Vagina (tissue), 2 donors: ENCODE results near the gene KNCN. TPM values are rescaled to one million over a fixed set of nuclear protein-coding genes. Genes with fewer than 3 reads are reported as not detected.

ENCODE experiments used
- DNase-seq, 2 donors: peaks; one replicate each; pipeline ENCODE4 v3.0.0-alpha.2; 2017; ENCODE audit errors: extremely low spot score in 2 of 2
- H3K27ac ChIP-seq: fragments of 200-600 bp; sonication (generic); one replicate; pipeline ENCODE4 v1.5.1; 2019
- H3K27me3 ChIP-seq: fragments of 200-600 bp; sonication (generic); one replicate; pipeline ENCODE4 v1.5.1; 2019
- H3K36me3 ChIP-seq, 2 donors: fragments of 200-600 bp; sonication (generic); one replicate each; pipeline ENCODE4 v1.5.1; 2017 to 2019
- H3K4me1 ChIP-seq: fragments of 200-600 bp; sonication (generic); one replicate; pipeline ENCODE4 v1.5.1; 2019
- H3K4me3 ChIP-seq, 2 donors: fragments of 200-600 bp; sonication (generic); 1 replicate in 1 of 2; 2 replicates in 1 of 2; pipeline ENCODE4 v1.5.1; 2016 to 2019
- H3K9me3 ChIP-seq: fragments of 200-600 bp; sonication (generic); one replicate; pipeline ENCODE4 v1.5.1; 2019
- CTCF ChIP-seq, 3 experiments: fragments of 450-650 bp in 2 of 3; fragments of 200-600 bp in 1 of 3; sonication (generic) in 1 of 3; IDR thresholded peaks; one replicate each; pipeline ENCODE4 v1.5.1; 2017 to 2019; ENCODE audit warnings: antibody characterized with exemption in 3 of 3, mild to moderate bottlenecking in 2 of 3, moderate library complexity in 2 of 3
- POLR2A ChIP-seq, 2 donors: fragments of 450-650 bp; IDR thresholded peaks; one replicate each; pipeline ENCODE4 v1.6.1; 2017; ENCODE audit warnings: antibody characterized with exemption in 2 of 2, mild to moderate bottlenecking in 2 of 2, moderate library complexity in 2 of 2
- POLR2AphosphoS5 ChIP-seq, 2 donors: sonication (generic); formaldehyde crosslinking; IDR thresholded peaks; one replicate each; pipeline ENCODE4 v1.9.0; 2017; ENCODE audit warnings: antibody characterized with exemption in 2 of 2, mild to moderate bottlenecking in 2 of 2, low read depth in 1 of 2; ENCODE audit not compliant: insufficient read depth in 1 of 2
- intact Hi-C: fragments of 100-400 bp; cut with DNase I; formaldehyde crosslinking; loops from one replicate; pipeline ENCODE4 v1.15.1; 2023
- total RNA-seq: library from RNA; depleted of rRNA; stranded (reverse); fragments of >200 nt; gene quantifications from one replicate; pipeline ENCODE4 v1.2.3, GENCODE V29; 2016

KNCN gene
- total RNA-seq, 1 donor from 2014 or later = not detected

GRCh38 chr1:46583494-46583893 lies 32.0 kb upstream of the KNCN start:
- Histone ChIP-seq H3K4me3 (no peak overlapping the region), H3K9me3 (no peaks in the 10 kb centered on the region), H3K36me3 (peaks cover 0 to 54% of the 10 kb centered on the region in 2 donors), H3K27ac (no peak overlapping the region), H3K4me1 (no peaks in the 10 kb centered on the region), H3K27me3 (no peaks in the 10 kb centered on the region)
- intact Hi-C loops = no loop called here
- DNase-seq = no peak
- no peak for TF ChIP-seq CTCF (IDR thresholded peaks at IDR 0.05)
- TF ChIP-seq POLR2A (IDR thresholded peaks at IDR 0.05) = no peak
- no peak for TF ChIP-seq POLR2AphosphoS5 (IDR thresholded peaks at IDR 0.05; ENCODE audit: insufficient read depth in 1 of 2, low read depth in 1 of 2)

GRCh38 chr1:46582972-46583371 lies 31.5 kb upstream of the KNCN start:
- H3K4me1 ChIP-seq = no peaks in the 10 kb centered on the region
- no peak overlapping the region for H3K4me3 ChIP-seq
- no peak for DNase-seq
- H3K9me3 ChIP-seq = no peaks in the 10 kb centered on the region
- no peak overlapping the region for H3K27ac ChIP-seq
- H3K27me3 ChIP-seq = no peaks in the 10 kb centered on the region
- intact Hi-C loops = no loop called here
- H3K36me3 ChIP-seq = peaks cover 0 to 54% of the 10 kb centered on the region in 2 donors
- TF ChIP-seq POLR2AphosphoS5 (IDR thresholded peaks at IDR 0.05; ENCODE audit: insufficient read depth in 1 of 2, low read depth in 1 of 2) (no peak), POLR2A (IDR thresholded peaks at IDR 0.05) (no peak), CTCF (IDR thresholded peaks at IDR 0.05) (no peak)

- H3K4me1 ChIP-seq = no peaks in the 10 kb centered on the region
- no peak overlapping the region for H3K4me3 ChIP-seq
- H3K9me3 ChIP-seq = no peaks in the 10 kb centered on the region
- no peak for DNase-seq
- intact Hi-C loops = no loop called here
- H3K36me3 ChIP-seq = peaks cover 0 to 54% of the 10 kb centered on the region in 2 donors
- no peak for TF ChIP-seq CTCF (IDR thresholded peaks at IDR 0.05)
- TF ChIP-seq POLR2A (IDR thresholded peaks at IDR 0.05) = no peak
- TF ChIP-seq POLR2AphosphoS5 (IDR thresholded peaks at IDR 0.05; ENCODE audit: insufficient read depth in 1 of 2, low read depth in 1 of 2) = no peak
- H3K27ac ChIP-seq = no peak overlapping the region
- no peaks in the 10 kb centered on the region for H3K27me3 ChIP-seq
Measured at GRCh38 chr1:46581681-46582455, 30.4 kb upstream of the KNCN start.

GRCh38 chr1:46580140-46580903 lies 28.9 kb upstream of the KNCN start:
- H3K4me1 ChIP-seq = no peaks in the 10 kb centered on the region
- H3K4me3 ChIP-seq = no peak overlapping the region
- no peak for DNase-seq
- no peaks in the 10 kb centered on the region for H3K9me3 ChIP-seq
- intact Hi-C loops = no loop called here
- H3K27ac ChIP-seq = no peak overlapping the region
- H3K27me3 ChIP-seq = no peaks in the 10 kb centered on the region
- TF ChIP-seq POLR2A (IDR thresholded peaks at IDR 0.05) (no peak), POLR2AphosphoS5 (IDR thresholded peaks at IDR 0.05; ENCODE audit: insufficient read depth in 1 of 2, low read depth in 1 of 2) (no peak), CTCF (IDR thresholded peaks at IDR 0.05) (no peak)
- peaks cover 0 to 58% of the 10 kb centered on the region in 2 donors for H3K36me3 ChIP-seq

GRCh38 chr1:46577671-46578070 lies 26.2 kb upstream of the KNCN start:
- Histone ChIP-seq H3K9me3 (no peaks in the 10 kb centered on the region), H3K27me3 (no peaks in the 10 kb centered on the region), H3K27ac (no peak overlapping the region), H3K4me3 (no peak overlapping the region), H3K4me1 (no peaks in the 10 kb centered on the region), H3K36me3 (peaks cover 0 to 35% of the 10 kb centered on the region in 2 donors)
- intact Hi-C loops = no loop called here
- no peak for DNase-seq
- TF ChIP-seq POLR2A (IDR thresholded peaks at IDR 0.05) = no peak
- no peak for TF ChIP-seq POLR2AphosphoS5 (IDR thresholded peaks at IDR 0.05; ENCODE audit: insufficient read depth in 1 of 2, low read depth in 1 of 2)
- TF ChIP-seq CTCF (IDR thresholded peaks at IDR 0.05) = no peak
